GM19467 (cell line): ENCODE results near the gene DCT.
"Not testable (repeated sequence)": the region's sequence is repeated elsewhere in the genome, so short reads cannot be mapped to it uniquely, and the experiment has no call there.

Source experiments
- ATAC-seq: cut with Tn5 transposase; IDR thresholded peaks from one replicate; pipeline ENCODE4 v1.9.1; 2021; ENCODE audit warnings: mild to moderate bottlenecking, moderate library complexity; ENCODE audit not compliant: unreplicated experiment

Gene DCT

DNA sequence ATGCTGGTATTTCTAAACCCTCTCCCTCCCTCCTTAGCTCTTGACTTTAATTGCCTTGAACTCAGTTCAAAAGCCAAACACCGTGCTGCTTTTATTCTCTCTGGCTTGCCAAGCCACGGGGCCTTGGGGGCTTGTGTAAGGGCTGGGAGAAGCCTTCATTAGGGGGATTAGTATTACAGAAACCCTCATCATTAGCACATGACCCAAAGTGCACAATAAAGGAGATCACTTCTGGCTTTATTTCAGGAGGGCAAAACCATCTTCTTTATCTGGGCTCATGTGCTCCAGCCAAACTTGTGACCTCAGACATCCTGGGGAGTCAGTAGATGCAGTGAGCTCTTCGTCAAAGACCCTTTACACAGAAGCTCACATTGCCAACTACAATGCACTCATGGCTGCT, at the start of gene DCT:
TSS of gene DCT (minus strand) at position 67 of the 400 bp plus-strand sequence. CDS start 427 bp downstream, outside the sequence.
- no peak for ATAC-seq

DNA sequence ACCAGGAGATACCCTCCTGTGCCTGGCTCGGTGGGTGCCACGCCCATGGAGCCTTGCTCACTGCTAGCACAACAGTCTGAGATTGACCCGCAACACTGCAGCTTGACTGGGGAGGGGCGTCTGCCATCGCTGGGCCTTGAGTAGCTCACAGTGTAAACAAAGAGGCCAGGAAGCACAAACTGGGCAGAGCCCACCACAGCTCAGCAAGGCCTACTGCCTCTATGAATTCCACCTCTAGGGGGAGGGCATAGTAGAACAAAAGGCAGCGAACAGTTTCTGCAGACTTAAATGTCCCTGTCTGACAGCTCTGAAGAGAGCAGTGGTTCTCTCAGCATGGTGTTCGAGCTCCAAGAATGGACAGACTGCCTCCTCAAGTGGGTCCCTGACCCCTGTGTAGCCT, 47.5 kb upstream of the DCT start:
- ATAC-seq = not testable (repeated sequence)

DNA sequence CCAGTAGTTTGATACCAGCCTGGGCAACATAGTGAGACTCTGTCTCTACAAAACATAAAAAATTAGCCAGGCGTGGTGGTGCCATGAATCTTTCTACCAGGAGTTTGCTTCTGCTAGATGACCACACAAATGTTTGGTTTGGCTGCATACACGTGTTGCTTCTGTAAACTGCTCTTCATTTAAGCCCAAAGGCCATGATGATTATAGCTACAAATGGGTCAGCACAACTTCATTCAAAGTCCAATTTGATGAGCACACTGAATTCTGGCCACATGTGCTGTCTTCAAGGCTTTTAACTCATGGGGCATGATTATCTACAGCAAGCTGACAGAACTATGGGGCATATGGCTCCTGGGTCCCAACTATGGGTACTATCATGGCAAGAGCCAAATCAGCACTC, 46.3 kb upstream of the DCT start:
- no peak for ATAC-seq

DNA sequence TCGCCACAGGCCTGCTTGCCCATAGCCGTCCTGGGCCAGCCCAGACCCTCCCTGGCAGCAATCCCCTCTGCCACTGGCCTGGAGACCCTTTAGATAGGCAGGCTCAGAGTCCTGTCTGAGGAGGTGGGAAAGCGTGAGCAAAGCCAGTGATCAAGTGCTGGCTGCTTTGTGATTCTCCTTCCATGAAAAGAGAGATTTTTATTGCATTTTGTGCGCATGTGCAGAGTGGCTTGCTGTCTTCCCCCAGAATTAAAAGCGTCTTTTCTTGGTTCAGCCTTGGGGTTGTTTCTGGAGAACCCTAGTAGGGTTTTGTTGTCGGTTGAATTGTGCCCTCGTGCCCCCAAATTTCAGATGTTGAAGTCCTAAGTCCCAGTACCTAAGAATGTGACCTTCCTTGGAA, 44.9 kb upstream of the DCT start:
- no peak for ATAC-seq

DNA sequence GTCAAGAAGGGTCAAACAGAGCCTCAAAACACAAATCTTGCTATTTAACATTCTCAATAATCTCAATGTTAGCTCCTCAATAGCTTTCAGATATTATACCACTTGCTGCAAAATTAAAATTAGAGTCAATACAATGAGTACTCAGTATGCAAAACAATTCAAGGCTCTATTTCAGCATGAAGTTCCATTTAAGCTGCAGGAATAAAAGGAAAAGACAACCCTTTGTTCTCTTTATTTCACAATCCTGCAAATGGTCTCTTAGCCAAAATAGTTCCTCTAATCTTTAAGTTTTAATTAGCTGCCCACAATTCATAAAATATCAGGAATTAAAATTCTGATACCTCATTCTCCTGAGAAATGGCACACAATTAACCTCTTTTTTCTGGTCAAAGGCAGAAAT, 40.5 kb upstream of the DCT start:
- no peak for ATAC-seq

DNA sequence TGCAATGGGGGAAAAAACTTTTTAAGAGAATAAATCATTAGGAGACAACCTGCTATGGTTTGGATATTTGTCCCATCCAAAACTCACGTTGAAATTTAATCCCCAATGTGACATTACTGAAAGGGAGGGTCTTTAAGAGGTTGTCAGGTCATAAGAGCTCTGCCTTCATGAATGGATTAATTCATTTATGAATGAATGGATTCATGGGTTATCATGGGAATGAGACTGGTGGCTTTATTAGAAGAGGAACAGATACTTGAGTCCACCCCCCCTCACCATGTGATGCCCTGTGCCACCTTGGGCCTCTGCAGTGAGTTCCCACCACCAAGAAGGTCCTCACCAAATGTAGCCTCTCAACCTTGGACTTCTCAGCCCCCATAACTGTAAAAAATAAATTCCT, 37.0 kb upstream of the DCT start:
- ATAC-seq = no peak

DNA sequence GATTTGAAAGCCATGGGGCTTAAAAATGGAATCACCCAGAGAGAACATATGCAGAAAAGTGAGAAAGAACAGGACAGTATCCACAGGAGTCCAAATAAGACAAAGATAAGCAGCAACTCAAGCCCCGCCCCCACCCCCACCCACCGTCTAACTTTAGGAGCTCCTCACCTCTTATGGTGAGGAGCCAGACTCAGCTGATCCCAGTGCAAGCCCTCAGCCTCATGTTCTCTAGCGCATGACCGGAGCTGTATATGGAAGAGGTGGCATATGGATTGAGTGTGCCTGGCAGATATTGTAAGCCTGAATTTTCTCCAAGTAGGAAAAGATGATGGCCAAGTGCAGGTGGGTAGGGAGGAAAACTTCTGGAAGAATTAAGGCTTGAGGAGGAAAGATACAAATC, 36.4 kb upstream of the DCT start:
- ATAC-seq = no peak

DNA sequence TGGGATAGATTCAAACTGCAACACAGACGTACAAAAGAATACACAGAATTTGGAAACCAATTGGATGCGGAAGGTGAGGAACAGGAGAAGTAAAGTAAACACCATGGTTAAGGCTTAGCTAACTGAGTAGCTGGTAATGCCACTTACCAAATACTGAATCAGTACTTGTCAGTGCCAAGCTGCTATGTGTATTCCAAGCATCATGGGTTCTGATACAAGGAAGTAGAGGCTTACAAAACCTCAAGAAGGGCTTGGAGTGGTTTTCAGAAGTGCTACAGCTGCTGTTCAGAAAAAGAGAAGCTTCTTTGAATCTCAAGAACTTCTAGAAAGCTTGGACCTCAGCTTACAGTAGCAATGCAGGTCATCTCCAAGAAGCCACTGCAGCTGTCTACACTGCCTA, 35.9 kb upstream of the DCT start:
- ATAC-seq = no peak

DNA sequence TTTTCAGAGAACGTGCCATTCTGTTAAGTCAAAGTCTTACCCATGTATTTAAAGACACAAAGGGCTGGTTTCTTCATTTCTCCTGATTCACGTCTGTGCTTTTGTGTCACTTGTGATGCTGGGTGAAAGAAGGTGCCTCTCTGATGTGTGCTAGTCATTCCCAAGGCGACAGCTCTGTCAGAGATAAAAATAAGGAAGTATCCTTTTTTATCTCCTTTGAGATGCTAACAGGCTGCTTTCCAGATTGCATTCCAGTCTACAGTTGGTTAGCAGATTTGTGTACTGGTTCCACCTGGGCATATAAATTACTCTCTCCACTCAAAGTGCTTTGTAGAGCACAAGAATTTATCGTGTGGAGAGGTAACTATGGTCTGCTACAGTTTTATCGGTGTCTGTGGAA, 33.5 kb upstream of the DCT start:
- ATAC-seq = no peak

DNA sequence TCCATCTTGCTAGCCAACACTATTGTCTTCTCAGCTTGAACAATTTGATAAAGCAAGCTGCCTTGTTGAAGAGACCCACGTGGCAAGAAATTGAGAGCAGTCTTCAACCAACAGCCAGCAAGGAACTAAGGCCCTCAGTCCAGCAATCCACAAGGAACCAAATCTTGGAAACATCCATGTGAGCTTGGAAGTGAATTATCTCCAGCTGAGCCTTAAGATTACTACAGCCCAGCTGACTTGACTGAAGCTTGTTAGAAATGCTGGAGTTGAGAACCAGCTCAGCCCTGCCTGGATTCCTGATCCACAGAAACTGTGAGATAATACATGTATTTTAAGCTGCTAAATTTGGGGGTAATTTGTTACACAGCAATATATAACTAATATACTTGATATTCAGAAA, 26.2 kb upstream of the DCT start:
- ATAC-seq = no peak

DNA sequence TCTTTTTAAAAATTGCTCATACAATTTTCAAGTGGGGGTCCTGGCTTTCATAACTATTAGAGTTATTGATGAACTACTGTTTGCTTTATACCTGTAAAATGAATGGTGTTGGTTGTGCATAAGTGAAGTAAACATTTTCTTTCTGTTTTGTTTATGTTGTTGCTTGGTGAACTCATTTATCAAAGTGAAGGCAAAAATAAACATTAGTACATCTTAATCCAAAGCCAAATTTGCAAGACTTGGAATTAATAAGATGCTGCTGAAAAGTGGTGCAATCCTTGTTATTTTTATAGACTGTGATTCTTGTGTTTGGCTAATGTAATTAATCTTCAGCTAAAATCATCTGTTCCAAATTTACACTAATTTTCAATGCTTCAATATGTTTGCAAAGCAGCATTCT, 24.4 kb upstream of the DCT start:
- ATAC-seq = no peak

DNA sequence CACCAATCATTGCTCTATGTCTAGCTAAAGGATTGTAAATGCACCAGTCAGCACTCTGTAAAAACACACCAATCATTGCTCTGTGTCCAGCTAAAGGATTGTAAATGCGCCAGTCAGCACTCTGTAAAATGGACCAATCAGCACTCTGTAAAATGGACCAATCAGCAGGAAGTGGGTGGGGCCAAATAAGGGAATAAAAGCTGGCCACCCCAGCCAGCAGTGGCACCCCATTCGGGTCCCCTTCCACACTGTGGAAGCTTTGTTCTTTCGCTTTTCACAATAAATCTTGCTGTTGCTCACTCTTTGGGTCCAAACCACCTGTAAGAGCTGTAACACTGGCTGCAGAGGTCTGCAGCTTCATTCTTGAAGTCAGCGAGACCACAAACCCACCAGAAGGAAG, 19.3 kb upstream of the DCT start:
- ATAC-seq = not testable (repeated sequence)

DNA sequence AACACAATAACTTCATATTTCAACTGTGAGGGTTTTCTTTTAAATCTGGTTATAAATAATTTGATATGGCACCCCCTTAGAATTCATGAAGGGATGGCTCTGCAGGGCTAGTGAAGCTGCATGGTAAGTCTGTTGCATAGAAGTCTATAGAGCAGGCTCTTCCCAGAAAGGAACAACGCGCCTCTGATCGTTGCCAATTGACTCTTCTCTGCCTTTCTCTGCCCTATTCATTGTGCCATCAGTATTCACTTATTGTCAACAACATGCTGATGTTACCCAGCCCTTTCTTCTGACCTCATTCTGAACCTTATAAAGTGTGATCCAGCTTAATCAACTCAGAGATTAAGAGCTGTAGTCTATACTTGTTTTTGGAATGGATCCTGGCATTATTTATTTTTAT, 16.3 kb upstream of the DCT start:
- no peak for ATAC-seq

DNA sequence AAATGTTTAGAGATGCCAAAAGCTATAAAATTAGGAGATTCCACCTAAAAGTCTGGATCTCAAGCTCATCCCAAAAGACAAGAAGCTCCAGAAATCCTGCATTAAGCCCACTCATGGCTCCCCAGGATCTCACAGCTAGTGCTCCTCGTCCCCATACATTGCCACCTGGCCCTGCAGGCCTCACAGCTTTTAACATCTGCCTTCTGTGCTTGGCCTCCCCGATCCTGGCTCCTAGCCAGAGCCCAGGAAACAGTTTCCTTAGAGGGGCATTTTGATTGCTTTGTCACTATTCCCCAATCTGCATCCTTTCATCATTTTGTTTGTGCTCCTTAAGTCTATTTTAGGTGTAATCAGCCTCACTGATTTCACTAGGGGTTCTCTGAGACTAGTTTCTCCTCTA, 14.5 kb upstream of the DCT start:
- no peak for ATAC-seq

DNA sequence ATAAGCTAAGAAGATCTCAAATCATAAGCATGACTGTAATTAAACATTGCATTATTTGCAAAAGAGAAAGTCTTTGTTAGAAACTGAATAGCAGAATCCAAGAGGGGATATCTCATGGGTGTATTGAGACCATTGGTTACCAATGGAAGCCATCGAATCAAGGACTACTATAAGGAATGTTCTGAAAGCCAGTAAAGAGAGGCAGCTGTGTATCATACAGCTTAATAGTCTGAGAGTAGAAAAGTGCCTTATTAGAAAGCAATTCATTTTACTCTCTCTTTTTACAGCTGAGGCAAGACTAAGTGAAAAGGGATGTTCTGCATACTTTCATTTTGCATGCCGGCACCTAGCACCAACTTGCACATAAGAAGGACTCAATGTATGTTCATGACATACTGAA, 7.6 kb upstream of the DCT start:
- ATAC-seq = no peak

DNA sequence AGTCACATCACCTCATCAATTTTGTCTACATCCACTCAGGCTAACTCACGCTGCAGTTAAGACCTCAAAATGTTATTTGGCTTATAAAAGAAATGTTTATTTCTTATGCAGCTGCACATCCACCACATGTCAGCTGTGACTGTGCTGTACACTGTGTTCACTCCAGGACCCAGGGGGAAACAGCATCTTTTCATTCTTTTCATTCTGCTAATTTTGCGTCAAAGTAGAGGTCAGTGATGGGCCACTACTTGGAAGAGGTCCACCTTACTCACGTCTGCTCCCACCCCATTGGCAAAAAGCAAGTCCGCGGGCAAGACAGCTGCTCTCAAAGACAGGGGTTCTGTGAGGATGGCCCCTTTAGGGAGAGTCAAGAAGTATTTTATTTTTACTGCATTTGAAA, 4.5 kb upstream of the DCT start:
- no peak for ATAC-seq

DNA sequence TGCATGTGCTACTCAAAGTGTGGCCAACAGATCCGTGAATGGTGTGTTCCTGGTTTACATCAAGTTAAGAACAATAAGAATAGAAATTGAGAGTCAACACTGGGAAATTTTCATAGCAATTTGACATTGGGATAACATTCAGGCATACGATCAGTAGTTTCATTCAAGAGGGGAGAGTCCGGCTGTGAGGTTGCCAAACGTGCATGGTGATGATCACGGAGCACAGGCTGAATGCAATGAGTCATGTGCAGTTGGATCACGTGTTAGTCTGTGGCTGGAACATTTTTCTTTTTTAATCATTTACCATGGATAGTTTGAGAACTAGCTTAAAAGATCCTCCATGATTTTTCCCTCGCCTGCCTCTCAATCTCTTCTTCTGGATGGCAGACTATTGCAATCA, 2.5 kb upstream of the DCT start:
- no peak for ATAC-seq

DNA sequence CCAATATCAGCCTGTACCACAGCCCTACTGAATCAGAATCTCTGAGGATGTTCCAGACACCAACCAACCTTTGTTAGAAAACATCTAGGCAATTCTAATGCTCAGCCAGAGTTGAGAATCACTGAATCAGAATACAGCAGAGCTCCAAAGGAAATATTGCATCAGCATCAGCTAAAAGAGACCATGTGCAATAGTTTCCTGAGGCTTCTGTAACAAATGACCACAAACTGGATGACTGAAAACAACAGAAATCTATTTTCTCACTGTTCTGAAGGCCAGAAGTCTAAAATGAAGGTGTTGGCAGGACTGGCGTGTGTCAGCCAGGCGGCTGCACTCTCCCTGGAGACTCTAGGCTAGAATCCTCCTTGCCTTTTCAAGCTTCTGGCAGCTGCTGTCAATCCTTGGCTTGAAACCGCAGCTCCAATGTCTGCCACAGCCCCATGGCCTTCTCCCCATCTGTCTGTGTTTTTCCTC, 1.2 kb upstream of the DCT start:
- ATAC-seq = no peak

DNA sequence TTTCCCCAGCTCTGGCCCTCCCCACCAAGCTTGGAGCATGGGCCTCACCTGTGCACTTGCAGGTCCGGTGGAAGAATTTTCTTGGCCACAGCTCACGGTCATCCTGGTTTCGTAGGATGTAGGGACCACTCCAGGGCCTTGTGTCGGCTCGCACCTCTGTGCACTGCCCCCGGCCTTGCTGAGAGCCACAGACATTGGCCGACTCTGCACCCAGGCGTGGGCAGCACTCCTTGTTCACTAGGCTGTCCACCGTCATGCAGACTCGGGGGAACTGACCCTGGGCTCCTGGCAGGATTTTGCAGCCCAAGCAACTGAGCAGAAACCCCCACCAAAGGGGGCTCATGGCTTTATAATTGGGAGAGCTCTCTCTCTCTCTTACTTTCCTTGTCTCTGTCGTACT, 569 bp downstream of the DCT start:
- ATAC-seq = no peak

DNA sequence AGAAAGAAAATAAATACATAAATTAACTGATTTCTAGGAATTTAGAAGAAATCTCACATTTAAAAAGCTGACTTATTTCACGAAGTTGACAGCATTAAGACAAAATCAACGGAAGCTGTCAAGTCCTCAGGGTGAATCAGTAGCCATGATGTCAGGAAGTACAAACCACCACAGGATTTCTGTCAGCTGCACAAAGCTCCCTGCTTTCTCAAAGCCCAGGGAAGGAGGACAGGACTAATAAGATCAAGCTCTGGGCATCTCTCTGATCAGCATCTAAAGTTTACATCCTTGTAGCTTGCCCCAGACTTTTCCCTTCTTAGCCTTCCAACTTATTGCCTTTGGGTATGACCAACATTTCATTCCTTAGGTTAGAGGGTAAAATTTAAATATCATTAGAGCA, 9.4 kb downstream of the DCT start:
- ATAC-seq = no peak

DNA sequence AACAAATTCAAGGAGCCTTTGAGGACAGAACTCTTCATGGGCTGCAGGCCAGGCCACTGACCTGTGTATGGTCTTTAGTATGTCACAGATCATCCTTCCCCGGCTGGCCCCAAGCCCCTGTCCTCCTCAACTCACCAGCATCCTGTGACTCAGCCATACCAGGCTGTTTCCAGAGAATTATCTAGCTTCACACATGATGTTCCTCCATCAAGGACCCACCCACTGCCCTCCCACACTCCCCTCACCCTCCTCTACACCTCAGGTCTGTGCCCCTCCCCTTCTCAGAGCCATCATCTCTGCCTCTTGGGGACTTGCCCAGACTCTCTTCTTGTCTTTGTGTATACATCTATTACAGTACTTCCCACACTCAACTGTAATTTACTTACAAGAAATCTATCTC, 14.7 kb downstream of the DCT start:
- no peak for ATAC-seq

DNA sequence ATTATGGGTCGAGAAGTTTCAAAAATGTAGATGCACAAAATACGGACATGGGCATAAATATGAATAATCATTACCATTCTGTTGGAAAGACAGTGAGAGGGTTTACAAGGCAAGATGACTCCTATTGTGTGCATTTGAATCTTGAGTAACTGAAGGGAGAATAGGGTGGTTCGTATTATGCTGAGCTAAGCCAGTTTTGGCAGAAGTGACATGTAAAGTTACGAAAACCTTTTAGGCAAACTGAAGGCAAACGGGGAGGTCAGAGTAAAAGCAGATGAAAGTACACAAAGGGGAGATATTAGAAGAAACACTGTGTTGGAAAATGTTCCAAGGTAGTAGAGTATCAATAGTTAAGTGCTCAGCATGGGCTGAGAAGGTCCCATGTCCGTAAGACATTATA, 16.8 kb downstream of the DCT start:
- no peak for ATAC-seq

DNA sequence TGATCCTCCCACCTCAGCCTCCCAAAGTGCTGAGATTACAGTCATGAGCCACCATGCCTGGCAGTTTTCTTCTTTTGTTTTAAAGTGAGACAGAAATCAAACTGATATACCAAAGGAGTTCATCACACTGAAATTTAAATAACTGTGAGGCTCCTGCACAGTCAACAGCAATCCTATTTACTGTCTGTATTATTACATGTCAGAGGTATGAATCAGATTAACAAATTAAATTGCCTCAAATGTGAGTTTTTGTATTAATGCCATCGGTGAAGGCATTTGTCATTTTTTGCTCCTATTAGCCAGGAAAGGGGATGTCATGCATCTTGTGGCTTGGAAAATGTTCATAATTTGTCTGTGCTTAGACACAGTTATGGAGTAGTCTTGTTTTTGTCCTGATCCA, 20.4 kb downstream of the DCT start:
- no peak for ATAC-seq

DNA sequence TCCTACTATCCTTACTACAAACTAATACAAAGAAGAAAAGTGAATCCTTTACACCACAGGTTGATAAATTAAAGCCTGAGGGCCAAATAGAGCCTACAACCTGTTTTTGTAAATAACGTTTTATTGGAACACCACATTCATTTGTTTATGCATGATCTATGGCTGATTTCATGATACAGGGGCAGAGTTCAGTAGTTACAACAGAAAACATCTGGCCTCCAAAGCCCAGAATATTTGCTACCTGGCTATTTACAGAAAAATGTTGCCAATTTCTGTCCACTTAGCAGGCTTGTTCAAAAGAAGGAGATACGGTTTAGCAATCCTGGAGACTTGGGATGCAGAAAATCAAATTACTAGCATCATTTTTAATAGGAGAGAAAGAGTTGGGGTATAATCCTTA, 24.1 kb downstream of the DCT start:
- no peak for ATAC-seq
